ENCODE results near the gene HSF2. TPM values are rescaled to one million over a fixed set of nuclear protein-coding genes. Genes with fewer than 3 reads are reported as not detected.

HSF2 gene
- total RNA-seq, 4 donors from 2014 or later = 10.7 to 27.1 (median 17.6) TPM

- no peak for DNase-seq (ENCODE audit: low spot score in 2 of 2)
- intact Hi-C loops (cut with DNase I; ENCODE audit: low total_unique reads) = no loop called here
- WGBS, 2 donors = 93 to 95% methylated on average over 8 of the region's 8 CpGs
- no peak for TF ChIP-seq CTCF (IDR thresholded peaks at IDR 0.05)
- H3K4me3 ChIP-seq (ENCODE audit: low read depth, poor library complexity, severe bottlenecking) = no peak overlapping the region
Measured at GRCh38 chr6:122365775-122366403, 33.6 kb upstream of the HSF2 start.

GRCh38 chr6:122367171-122367570 is 32.3 kb upstream of the HSF2 start:
- DNase-seq (ENCODE audit: low spot score in 2 of 2) = no peak
- TF ChIP-seq CTCF (IDR thresholded peaks at IDR 0.05) (no peak), POLR2A (IDR thresholded peaks at IDR 0.05) (no peak)
- 32 to 68% methylated on average over 1 of the region's 1 CpG for WGBS, 2 donors
- H3K4me3 ChIP-seq (ENCODE audit: low read depth, poor library complexity, severe bottlenecking) = no peak overlapping the region
- intact Hi-C loops (cut with DNase I; ENCODE audit: low total_unique reads) = no loop called here

GRCh38 chr6:122369536-122369935 is 29.9 kb upstream of the HSF2 start:
- DNase-seq (ENCODE audit: low spot score in 2 of 2) = no peak
- intact Hi-C loops (cut with DNase I; ENCODE audit: low total_unique reads) = no loop called here
- H3K4me3 ChIP-seq (ENCODE audit: low read depth, poor library complexity, severe bottlenecking) = no peak overlapping the region
- 52 to 68% methylated on average over 1 of the region's 1 CpG for WGBS, 2 donors
- TF ChIP-seq CTCF (IDR thresholded peaks at IDR 0.05) = no peak
- TF ChIP-seq POLR2A (IDR thresholded peaks at IDR 0.05) = no peak

GRCh38 chr6:122372647-122373046 is 26.8 kb upstream of the HSF2 start:
- WGBS, 2 donors = 12 to 23% methylated on average over 2 of the region's 2 CpGs
- no peak for TF ChIP-seq POLR2A (IDR thresholded peaks at IDR 0.05)
- TF ChIP-seq CTCF (IDR thresholded peaks at IDR 0.05) = no peak
- no peak for DNase-seq (ENCODE audit: low spot score in 2 of 2)
- H3K4me3 ChIP-seq (ENCODE audit: low read depth, poor library complexity, severe bottlenecking) = no peak overlapping the region
- intact Hi-C loops (cut with DNase I; ENCODE audit: low total_unique reads) = no loop called here

- H3K4me3 ChIP-seq (ENCODE audit: low read depth, poor library complexity, severe bottlenecking) = no peak overlapping the region
- DNase-seq (ENCODE audit: low spot score in 2 of 2) = no peak
- TF ChIP-seq POLR2A (IDR thresholded peaks at IDR 0.05) (no peak), CTCF (IDR thresholded peaks at IDR 0.05) (no peak)
- WGBS, 2 donors = 80 to 83% methylated on average over 2 of the region's 2 CpGs
- intact Hi-C loops (cut with DNase I; ENCODE audit: low total_unique reads) = no loop called here
Measured at GRCh38 chr6:122374307-122374706, 25.1 kb upstream of the HSF2 start.

- WGBS, 2 donors = 56 to 73% methylated on average over 3 of the region's 3 CpGs
- no peak for TF ChIP-seq POLR2A (IDR thresholded peaks at IDR 0.05)
- TF ChIP-seq CTCF (IDR thresholded peaks at IDR 0.05) = no peak
- intact Hi-C loops (cut with DNase I; ENCODE audit: low total_unique reads) = no loop called here
- DNase-seq (ENCODE audit: low spot score in 2 of 2) = no peak
- H3K4me3 ChIP-seq (ENCODE audit: low read depth, poor library complexity, severe bottlenecking) = no peak overlapping the region
Measured at GRCh38 chr6:122376246-122376645, 23.2 kb upstream of the HSF2 start.
